Inflammatory macrophage (primary cell): ENCODE results near the gene SEPTIN8.
A peak's percentile ranks its signal among the peaks of the same experiment; 100 is the strongest.

Experiments
- DNase-seq, 2 donors: peaks; one replicate each; pipeline ENCODE4 v3.0.0-alpha.2; 2020 to 2022

SEPTIN8 gene

GRCh38 chr5:132747616-132748440 lies 29.2 kb downstream of the SEPTIN8 start:
- DNase-seq: no peak

GRCh38 chr5:132746954-132747615 lies 30.0 kb downstream of the SEPTIN8 start, which contains the start of gene CCNI2:
Gene CCNI2, plus strand, starts transcription at chr5:132747426. Its CDS starts 70 bp downstream, at chr5:132747496.
- peak in 1 of 2 donors; percentile 4 for DNase-seq

GRCh38 chr5:132746592-132746953 lies 30.5 kb downstream of the SEPTIN8 start:
- DNase-seq: no peak

GRCh38 chr5:132744659-132745058 lies 32.4 kb downstream of the SEPTIN8 start:
- DNase-seq: no peak

- no peak for DNase-seq
These were observed 34.4 kb downstream of the SEPTIN8 start for GRCh38 chr5:132742626-132743025.

GRCh38 chr5:132742158-132742557 lies 34.9 kb downstream of the SEPTIN8 start:
- no peak for DNase-seq

GRCh38 chr5:132739232-132739631 lies 37.8 kb downstream of the SEPTIN8 start:
- no peak for DNase-seq

- no peak for DNase-seq
These were observed 38.9 kb downstream of the SEPTIN8 start for GRCh38 chr5:132737982-132738681.

- DNase-seq: peak; percentile 97 to 98
These were observed 39.9 kb downstream of the SEPTIN8 start, which contains the start of gene KIF3A for GRCh38 chr5:132736853-132737833. Gene KIF3A, minus strand, starts transcription at chr5:132737546. Its CDS starts 127 bp downstream, at chr5:132737419.

- DNase-seq: no peak
These were observed 42.4 kb downstream of the SEPTIN8 start for GRCh38 chr5:132734687-132735086.

- no peak for DNase-seq
These were observed 43.4 kb downstream of the SEPTIN8 start for GRCh38 chr5:132733499-132734148.

GRCh38 chr5:132729896-132730295 lies 47.1 kb downstream of the SEPTIN8 start:
- no peak for DNase-seq

- DNase-seq: no peak
These were observed 51.3 kb downstream of the SEPTIN8 start for GRCh38 chr5:132725745-132726144.

GRCh38 chr5:132718544-132719312 lies 58.3 kb downstream of the SEPTIN8 start:
- DNase-seq: no peak

- DNase-seq: peak in 1 of 2 donors; percentile 38
These were observed 62.4 kb downstream of the SEPTIN8 start for GRCh38 chr5:132714456-132715307.

- no peak for DNase-seq
These were observed 68.4 kb downstream of the SEPTIN8 start for GRCh38 chr5:132708645-132709044.

GRCh38 chr5:132704875-132705274 lies 72.2 kb downstream of the SEPTIN8 start:
- no peak for DNase-seq
